OCI-LY7 (cell line): ENCODE data around the gene WRAP73.

ENCODE experiments used
- CTCF ChIP-seq: fragments of 200-600 bp; sonication (generic); conservative IDR thresholded peaks from 2 replicates; pipeline ENCODE4 v1.5.1; 2014; ENCODE audit warnings: mild to moderate bottlenecking, antibody characterized with exemption, low read length, moderate library complexity, mixed read lengths
- EZH2phosphoT487 ChIP-seq: fragments of 200-600 bp; sonication (generic); IDR thresholded peaks from 2 replicates; pipeline ENCODE4 v1.6.1; 2018; ENCODE audit warnings: low read depth, borderline replicate concordance, mild to moderate bottlenecking, mixed run types, antibody characterized with exemption, low read length, moderate library complexity, mixed read lengths

- no peak for TF ChIP-seq CTCF
- TF ChIP-seq EZH2phosphoT487 = no peak
Measured at GRCh38 chr1:3618531-3618880, 31.4 kb downstream of the WRAP73 start.
